Stomach (tissue), 9 donors: ENCODE data around the gene WASF3. TPM values are rescaled to one million over a fixed set of nuclear protein-coding genes. Genes with fewer than 3 reads are reported as not detected.
"Not testable (repeated sequence)": the region's sequence is repeated elsewhere in the genome, so short reads cannot be mapped to it uniquely, and the experiment has no call there.

ENCODE experiments used
- DNase-seq, 2 donors: peaks; one replicate each; pipeline versions ENCODE4 v3.0.0 to v3.0.0-alpha.2; 2013 to 2019
- H3K27ac ChIP-seq, 5 donors: fragments of 200-600 bp in 4 of 5; sonication (generic) in 4 of 5; one replicate each; pipeline ENCODE4 v1.5.1; 2013 to 2019; ENCODE audit warnings: mild to moderate bottlenecking in 1 of 5, moderate library complexity in 1 of 5
- H3K27me3 ChIP-seq, 3 donors: fragments of 200-600 bp; sonication (generic); one replicate each; pipeline ENCODE4 v1.5.1; 2017 to 2019; ENCODE audit warnings: mixed run types in 1 of 3
- H3K36me3 ChIP-seq, 4 donors: fragments of 200-600 bp; sonication (generic); 1 replicate in 3 of 4; 2 replicates in 1 of 4; pipeline ENCODE4 v1.5.1; 2016 to 2019
- H3K4me1 ChIP-seq, 4 donors: fragments of 200-600 bp; sonication (generic); one replicate each; pipeline ENCODE4 v1.5.1; 2016 to 2019
- H3K4me3 ChIP-seq, 4 donors: fragments of 200-600 bp; sonication (generic) in 3 of 4; one replicate each; pipeline ENCODE4 v1.5.1; 2016 to 2019; ENCODE audit warnings: mild to moderate bottlenecking in 1 of 4
- H3K9me3 ChIP-seq, 4 donors: fragments of 200-600 bp; sonication (generic); one replicate each; pipeline ENCODE4 v1.5.1; 2016 to 2019
- EP300 ChIP-seq: sonication (generic); formaldehyde crosslinking; IDR thresholded peaks from one replicate; pipeline ENCODE4 v1.6.1; 2017; ENCODE audit warnings: antibody characterized with exemption
- POLR2A ChIP-seq, 4 donors: fragments of 450-650 bp; IDR thresholded peaks; one replicate each; pipeline ENCODE4 v1.6.1; 2016; ENCODE audit warnings: antibody characterized with exemption in 4 of 4, control low read depth in 2 of 4, mild to moderate bottlenecking in 1 of 4, moderate library complexity in 1 of 4
- POLR2AphosphoS5 ChIP-seq, 3 donors: sonication (generic); formaldehyde crosslinking; IDR thresholded peaks; one replicate each; pipeline ENCODE4 v1.6.1; 2016; ENCODE audit warnings: antibody characterized with exemption in 3 of 3
- WGBS, 5 donors: extraction: QIAGEN DNeasy Blood & Tissue Kit in 3 of 5; methylation state at CpG; one replicate each; pipeline versions ENCODE4 v1.1.5 to v1.1.7; 2013 to 2018; 5-methylcytosine and 5-hydroxymethylcytosine counted together
- intact Hi-C: fragments of 100-400 bp; cut with DNase I; formaldehyde crosslinking; loops from one replicate; pipeline ENCODE4 v1.15.1; 2023; ENCODE audit warnings: low total_unique reads
- polyA plus RNA-seq, 3 donors: library from polyadenylated mRNA; stranded (reverse); fragments of 200-250 nt; gene quantifications; one replicate each; pipeline ENCODE4 v1.2.3, GENCODE V29; 2013
- total RNA-seq, 5 donors: library from RNA; depleted of rRNA; stranded (reverse); fragments of >200 nt; gene quantifications; one replicate each; pipeline versions ENCODE4 v1.1.0 to v1.2.3, GENCODE V29; 2014 to 2016
- TF ChIP-seq, protein P1 (sequence below), 7 experiments: fragments of 450-650 bp in 4 of 7; fragments of 200-600 bp in 3 of 7; sonication (generic) in 3 of 7; IDR thresholded peaks; one replicate each; pipeline ENCODE4 v1.5.1; 2016 to 2019; ENCODE audit warnings: antibody characterized with exemption in 7 of 7, control low read depth in 2 of 7, mild to moderate bottlenecking in 1 of 7
- donor health status: healthy with polysubstance abuse.
- donor health status: Bipolar disorder and iron deficiency.
- donor health status: healthy.

Gene WASF3
- total and polyA plus RNA-seq, 8 donors = 0.87 to 12.8 (median 10.2) TPM

DNA sequence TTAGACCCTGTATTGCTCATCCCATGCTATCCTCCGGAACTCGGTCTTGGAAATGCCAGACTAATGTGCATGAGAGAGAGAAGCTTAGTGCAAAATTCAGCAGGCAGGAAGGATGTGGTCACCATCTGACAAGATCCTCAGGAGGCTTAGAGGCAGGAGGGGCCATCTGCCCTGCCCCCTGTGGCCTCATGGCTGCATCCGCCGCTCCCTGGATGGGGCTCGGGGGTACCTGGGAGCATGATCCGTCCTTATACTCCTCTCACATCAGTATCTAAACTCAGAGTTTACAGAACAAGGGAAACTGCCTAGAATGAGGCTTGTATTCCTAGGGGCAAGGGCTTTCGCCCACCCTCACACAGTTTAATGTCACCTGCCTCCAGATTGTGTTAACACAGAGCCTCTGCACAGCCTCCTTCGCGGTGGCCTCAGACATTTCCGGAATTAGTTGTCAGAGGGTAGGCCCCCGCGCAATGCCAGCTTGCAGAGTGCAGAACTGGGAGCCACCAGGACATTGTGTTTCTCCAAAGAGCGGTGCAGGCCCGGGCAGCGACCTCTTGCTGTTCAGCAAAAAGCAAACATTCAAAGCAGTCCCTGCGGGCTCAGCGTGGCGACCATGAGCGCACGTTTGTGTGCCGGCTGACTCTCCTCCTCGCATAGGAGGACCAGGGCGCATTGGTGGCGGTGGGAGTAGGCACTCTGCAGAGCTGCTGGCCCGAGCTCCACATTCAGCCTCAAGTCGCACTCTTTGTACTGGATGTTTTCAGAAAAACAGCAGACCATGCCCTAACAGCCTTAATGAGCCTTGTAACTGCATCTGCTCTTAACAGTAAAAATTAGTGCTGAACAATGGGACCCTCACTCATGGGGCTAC lies 164.0 kb downstream of the WASF3 start:
- TF ChIP-seq, protein P1, sequence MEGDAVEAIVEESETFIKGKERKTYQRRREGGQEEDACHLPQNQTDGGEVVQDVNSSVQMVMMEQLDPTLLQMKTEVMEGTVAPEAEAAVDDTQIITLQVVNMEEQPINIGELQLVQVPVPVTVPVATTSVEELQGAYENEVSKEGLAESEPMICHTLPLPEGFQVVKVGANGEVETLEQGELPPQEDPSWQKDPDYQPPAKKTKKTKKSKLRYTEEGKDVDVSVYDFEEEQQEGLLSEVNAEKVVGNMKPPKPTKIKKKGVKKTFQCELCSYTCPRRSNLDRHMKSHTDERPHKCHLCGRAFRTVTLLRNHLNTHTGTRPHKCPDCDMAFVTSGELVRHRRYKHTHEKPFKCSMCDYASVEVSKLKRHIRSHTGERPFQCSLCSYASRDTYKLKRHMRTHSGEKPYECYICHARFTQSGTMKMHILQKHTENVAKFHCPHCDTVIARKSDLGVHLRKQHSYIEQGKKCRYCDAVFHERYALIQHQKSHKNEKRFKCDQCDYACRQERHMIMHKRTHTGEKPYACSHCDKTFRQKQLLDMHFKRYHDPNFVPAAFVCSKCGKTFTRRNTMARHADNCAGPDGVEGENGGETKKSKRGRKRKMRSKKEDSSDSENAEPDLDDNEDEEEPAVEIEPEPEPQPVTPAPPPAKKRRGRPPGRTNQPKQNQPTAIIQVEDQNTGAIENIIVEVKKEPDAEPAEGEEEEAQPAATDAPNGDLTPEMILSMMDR (IDR thresholded peaks at IDR 0.05) = no peak
- no peaks in the 10 kb centered on the region for H3K4me1 ChIP-seq
- intact Hi-C loops = no loop called here
- peaks cover 0 to 9% (median 0%) of the 10 kb centered on the region in 3 donors for H3K27me3 ChIP-seq
- WGBS, 5 donors = 55 to 66% (median 59%) methylated on average over 21 to 26 of the region's 26 CpGs
- no peaks in the 10 kb centered on the region for H3K9me3 ChIP-seq
- no peak overlapping the region for H3K4me3 ChIP-seq
- peak overlapping the region in 2 of 5 donors; percentile 9 to 41 for H3K27ac ChIP-seq
- peak; percentile 27 to 30 for DNase-seq
- no peaks in the 10 kb centered on the region for H3K36me3 ChIP-seq

DNA sequence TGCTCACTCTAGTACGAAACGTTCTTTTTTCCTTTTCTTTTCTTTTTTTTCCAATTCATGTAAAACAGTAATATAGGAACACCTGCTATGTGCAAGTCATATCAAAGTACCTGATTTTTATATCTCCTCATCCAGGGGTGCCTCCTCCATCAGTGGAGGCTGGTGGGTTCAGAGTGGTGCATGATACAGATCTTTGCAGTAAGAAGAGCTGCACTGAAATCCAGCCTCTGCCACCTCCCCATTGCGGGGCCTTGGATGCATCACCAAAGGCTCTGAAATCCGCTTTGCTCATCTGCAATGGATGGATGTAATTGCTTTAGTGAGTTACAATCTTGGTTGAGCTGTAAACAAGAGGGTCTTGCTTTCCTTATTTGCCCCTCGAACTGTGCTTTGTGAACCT lies 164.8 kb downstream of the WASF3 start:
- TF ChIP-seq POLR2AphosphoS5 (IDR thresholded peaks at IDR 0.05) = no peak
- no peak for TF ChIP-seq EP300
- TF ChIP-seq, protein P1 (IDR thresholded peaks at IDR 0.05) = no peak
- TF ChIP-seq POLR2A (IDR thresholded peaks at IDR 0.05) = no peak
- Histone ChIP-seq H3K4me3 (no peak overlapping the region), H3K9me3 (no peaks in the 10 kb centered on the region), H3K27me3 (peaks cover 0 to 9% (median 0%) of the 10 kb centered on the region in 3 donors), H3K36me3 (no peaks in the 10 kb centered on the region), H3K4me1 (no peaks in the 10 kb centered on the region), H3K27ac (no peak overlapping the region)
- WGBS, 5 donors = 78 to 90% (median 84%) methylated on average over 5 of the region's 5 CpGs
- DNase-seq = no peak
- intact Hi-C loops = no loop called here

DNA sequence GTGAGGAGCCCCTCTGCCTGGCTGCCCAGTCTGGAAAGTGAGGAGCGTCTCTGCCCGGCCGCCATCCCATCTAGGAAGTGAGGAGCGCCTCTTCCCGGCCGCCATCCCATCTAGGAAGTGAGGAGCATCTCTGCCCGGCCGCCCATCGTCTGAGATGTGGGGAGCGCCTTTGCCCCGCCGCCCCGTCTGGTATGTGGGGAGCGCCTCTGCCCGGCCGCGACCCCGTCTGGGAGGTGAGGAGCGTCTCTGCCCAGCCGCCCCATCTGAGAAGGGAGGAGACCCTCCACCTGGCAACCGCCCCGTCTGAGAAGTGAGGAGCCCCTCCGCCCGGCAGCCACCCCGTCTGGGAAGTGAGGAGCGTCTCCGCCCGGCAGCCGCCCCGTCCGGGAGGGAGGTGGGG lies 166.1 kb downstream of the WASF3 start:
- WGBS, 5 donors = 90 to 99% methylated on average over 10 to 11 of the region's 31 CpGs; no CpG with 5 or more reads in 3 of the 5 donors
- H3K27me3 ChIP-seq, H3K9me3 ChIP-seq, H3K27ac ChIP-seq, intact Hi-C loops, H3K4me3 ChIP-seq, H3K4me1 ChIP-seq, DNase-seq, H3K36me3 ChIP-seq: not testable (repeated sequence)

DNA sequence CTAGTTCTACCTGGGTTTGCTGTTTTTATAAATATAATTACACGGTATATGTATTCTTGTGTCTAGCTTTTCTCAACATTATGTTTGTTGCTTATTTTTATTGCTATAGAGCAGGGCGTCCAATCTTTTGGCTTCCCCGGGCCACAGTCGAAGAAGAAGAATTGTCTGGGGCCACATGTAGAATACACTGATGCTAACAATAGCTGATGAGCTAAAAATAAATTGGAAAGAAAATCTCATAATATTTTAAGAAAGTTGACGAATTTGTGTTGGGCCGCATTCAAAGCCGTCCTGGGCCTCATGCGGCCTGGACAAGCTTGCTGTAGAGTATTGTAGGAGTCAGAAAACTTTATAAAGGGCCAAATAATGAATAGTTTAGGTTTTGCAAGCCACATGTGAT lies 169.2 kb downstream of the WASF3 start:
- intact Hi-C loops = no loop called here
- Histone ChIP-seq H3K27me3 (peaks cover 0 to 4% (median 0%) of the 10 kb centered on the region in 3 donors), H3K4me1 (no peaks in the 10 kb centered on the region), H3K36me3 (no peaks in the 10 kb centered on the region), H3K9me3 (no peaks in the 10 kb centered on the region), H3K27ac (no peak overlapping the region), H3K4me3 (no peak overlapping the region)
- TF ChIP-seq POLR2AphosphoS5 (IDR thresholded peaks at IDR 0.05) (no peak), POLR2A (IDR thresholded peaks at IDR 0.05) (no peak), EP300 (no peak)
- TF ChIP-seq, protein P1 (IDR thresholded peaks at IDR 0.05) = no peak
- no peak for DNase-seq
- WGBS, 5 donors = 78 to 93% (median 84%) methylated on average over 8 of the region's 8 CpGs

DNA sequence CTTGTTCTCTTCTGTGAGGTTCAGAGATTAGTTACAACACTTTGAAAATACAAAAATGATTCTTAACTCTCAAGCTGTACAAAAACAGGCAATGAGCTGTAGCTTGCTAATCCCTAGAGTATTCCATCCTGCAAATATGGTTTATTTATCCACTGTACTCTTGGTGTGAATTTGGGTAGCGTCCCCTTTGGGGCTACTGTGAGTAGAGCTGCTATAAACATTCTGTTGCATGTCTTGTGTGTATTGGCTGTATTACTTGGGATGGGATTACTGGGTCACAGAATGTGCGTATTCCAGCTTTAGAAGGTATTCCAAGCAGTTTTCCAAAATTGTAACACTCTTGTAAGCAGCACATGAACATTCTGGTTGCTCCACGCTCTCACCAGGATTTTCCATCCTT lies 169.6 kb downstream of the WASF3 start:
- DNase-seq = no peak
- H3K27ac ChIP-seq = no peak overlapping the region
- no peaks in the 10 kb centered on the region for H3K27me3 ChIP-seq
- no peaks in the 10 kb centered on the region for H3K9me3 ChIP-seq
- TF ChIP-seq POLR2AphosphoS5 (IDR thresholded peaks at IDR 0.05) (no peak), EP300 (no peak), POLR2A (IDR thresholded peaks at IDR 0.05) (no peak)
- TF ChIP-seq, protein P1 (IDR thresholded peaks at IDR 0.05) = no peak
- no peaks in the 10 kb centered on the region for H3K36me3 ChIP-seq
- 70 to 80% (median 78%) methylated on average over 3 of the region's 3 CpGs for WGBS, 5 donors
- H3K4me3 ChIP-seq = no peak overlapping the region
- H3K4me1 ChIP-seq = no peaks in the 10 kb centered on the region
- intact Hi-C loops = no loop called here
